BJ (cell line): Measurements from ENCODE around the gene IGSF11. TPM values are rescaled to one million over a fixed set of nuclear protein-coding genes. Genes with fewer than 3 reads are reported as not detected.

Experiments
- CTCF ChIA-PET: fragments of 350-600 bp; formaldehyde crosslinking; extraction: SDS; loops from one replicate; lab custom pipeline; 2021; ENCODE audit warnings: antibody characterized with exemption, inconsistent platforms; lab: Yijun Ruan, JAX
- POLR2A ChIA-PET: fragments of 300-600 bp; sonication (Branson Sonifier 250); formaldehyde crosslinking; extraction: SDS; loops from one replicate; lab custom pipeline; 2021; ENCODE audit warnings: antibody characterized with exemption; lab: Charles Lee
- DNase-seq: peaks from one replicate; pipeline ENCODE4 v3.0.0-alpha.2; 2011; ENCODE audit warnings: low read depth
- H3K27me3 ChIP-seq: 2 replicates; pipeline ENCODE4 v1.6.0; 2011; ENCODE audit warnings: low read length; ENCODE audit not compliant: control insufficient read depth, insufficient read depth
- H3K36me3 ChIP-seq: 2 replicates; pipeline ENCODE4 v1.5.1; 2011; ENCODE audit warnings: low read length; ENCODE audit not compliant: control insufficient read depth, insufficient read depth
- H3K4me3 ChIP-seq: 2 replicates; pipeline ENCODE4 v1.5.1; 2011; ENCODE audit warnings: low read depth, mild to moderate bottlenecking, control low read depth, low read length
- CTCF ChIP-seq: IDR thresholded peaks from 2 replicates; pipeline ENCODE4 v1.5.1; 2011; ENCODE audit warnings: low read depth, mild to moderate bottlenecking, control low read depth, inconsistent platforms, low read length, moderate library complexity; ENCODE audit not compliant: insufficient read depth
- polyA plus RNA-seq: library from polyadenylated mRNA; depleted of rRNA; stranded (reverse); fragments of >200 nt; gene quantifications from 2 replicates; pipeline ENCODE4 v1.2.3, GENCODE V29; 2011

The IGSF11 gene
- polyA plus RNA-seq, 1 experiment: 0.20 TPM

GRCh38 chr3:118886708-118887107 is 147.9 kb downstream of the IGSF11 start:
- H3K36me3 ChIP-seq: no peaks in the 10 kb centered on the region
- ChIA-PET POLR2A (no interaction called here), CTCF (interaction anchor here (0.5 to 2.0 kb wide), 2 partner anchors 148 to 576 kb away, joined by 3 to 4 read pairs; partner anchors contain the start of gene IGSF11)
- H3K27me3 ChIP-seq: no peaks in the 10 kb centered on the region
- DNase-seq: no peak
- TF ChIP-seq CTCF: no peak
- no peak overlapping the region for H3K4me3 ChIP-seq

- POLR2A ChIA-PET: no interaction called here
- H3K4me3 ChIP-seq: no peak overlapping the region
- TF ChIP-seq CTCF: peak; percentile 94
- CTCF ChIA-PET: interaction anchor here (0.6 to 5.1 kb wide), 26 partner anchors 10 to 796 kb away, joined by 3 to 84 read pairs (median 4); partner anchors contain the start of genes B4GALT4, IGSF11 and TEX55
- no peaks in the 10 kb centered on the region for H3K27me3 ChIP-seq
- no peaks in the 10 kb centered on the region for H3K36me3 ChIP-seq
- no peak for DNase-seq
Measured at GRCh38 chr3:118884748-118885206, 149.9 kb downstream of the IGSF11 start.

- Histone ChIP-seq H3K36me3 (no peaks in the 10 kb centered on the region), H3K27me3 (no peaks in the 10 kb centered on the region), H3K4me3 (no peak overlapping the region)
- ChIA-PET CTCF (interaction anchor here (0.5 to 5.1 kb wide), 19 partner anchors 8 to 799 kb away, joined by 3 to 84 read pairs (median 4); partner anchors contain the start of genes B4GALT4 and IGSF11), POLR2A (no interaction called here)
- DNase-seq: no peak
- peak; percentile 74 for TF ChIP-seq CTCF
Measured at GRCh38 chr3:118882353-118882947, 152.2 kb downstream of the IGSF11 start.

GRCh38 chr3:118868051-118868450 is 166.6 kb downstream of the IGSF11 start:
- POLR2A ChIA-PET: no interaction called here
- Histone ChIP-seq H3K36me3 (no peaks in the 10 kb centered on the region; the same call in 1 of the 2 replicates), H3K4me3 (no peak overlapping the region), H3K27me3 (no peaks in the 10 kb centered on the region)
- TF ChIP-seq CTCF: no peak
- DNase-seq: no peak
- CTCF ChIA-PET: interaction anchor here (1.0 to 1.7 kb wide), 2 partner anchors 15 to 17 kb away, joined by 3 to 4 read pairs; no protein-coding TSS in a partner anchor

GRCh38 chr3:118863731-118864322 is 170.8 kb downstream of the IGSF11 start:
- no peaks in the 10 kb centered on the region; the same call in 1 of the 2 replicates for H3K36me3 ChIP-seq
- no peaks in the 10 kb centered on the region for H3K27me3 ChIP-seq
- ChIA-PET POLR2A (no interaction called here), CTCF (no interaction called here)
- no peak for TF ChIP-seq CTCF
- DNase-seq: no peak
- H3K4me3 ChIP-seq: no peak overlapping the region
